Measurements from ENCODE around the gene DMPK.
A peak's percentile ranks its signal among the peaks of the same experiment; 100 is the strongest.

Gene DMPK, protein sequence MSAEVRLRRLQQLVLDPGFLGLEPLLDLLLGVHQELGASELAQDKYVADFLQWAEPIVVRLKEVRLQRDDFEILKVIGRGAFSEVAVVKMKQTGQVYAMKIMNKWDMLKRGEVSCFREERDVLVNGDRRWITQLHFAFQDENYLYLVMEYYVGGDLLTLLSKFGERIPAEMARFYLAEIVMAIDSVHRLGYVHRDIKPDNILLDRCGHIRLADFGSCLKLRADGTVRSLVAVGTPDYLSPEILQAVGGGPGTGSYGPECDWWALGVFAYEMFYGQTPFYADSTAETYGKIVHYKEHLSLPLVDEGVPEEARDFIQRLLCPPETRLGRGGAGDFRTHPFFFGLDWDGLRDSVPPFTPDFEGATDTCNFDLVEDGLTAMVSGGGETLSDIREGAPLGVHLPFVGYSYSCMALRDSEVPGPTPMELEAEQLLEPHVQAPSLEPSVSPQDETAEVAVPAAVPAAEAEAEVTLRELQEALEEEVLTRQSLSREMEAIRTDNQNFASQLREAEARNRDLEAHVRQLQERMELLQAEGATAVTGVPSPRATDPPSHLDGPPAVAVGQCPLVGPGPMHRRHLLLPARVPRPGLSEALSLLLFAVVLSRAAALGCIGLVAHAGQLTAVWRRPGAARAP

DNA sequence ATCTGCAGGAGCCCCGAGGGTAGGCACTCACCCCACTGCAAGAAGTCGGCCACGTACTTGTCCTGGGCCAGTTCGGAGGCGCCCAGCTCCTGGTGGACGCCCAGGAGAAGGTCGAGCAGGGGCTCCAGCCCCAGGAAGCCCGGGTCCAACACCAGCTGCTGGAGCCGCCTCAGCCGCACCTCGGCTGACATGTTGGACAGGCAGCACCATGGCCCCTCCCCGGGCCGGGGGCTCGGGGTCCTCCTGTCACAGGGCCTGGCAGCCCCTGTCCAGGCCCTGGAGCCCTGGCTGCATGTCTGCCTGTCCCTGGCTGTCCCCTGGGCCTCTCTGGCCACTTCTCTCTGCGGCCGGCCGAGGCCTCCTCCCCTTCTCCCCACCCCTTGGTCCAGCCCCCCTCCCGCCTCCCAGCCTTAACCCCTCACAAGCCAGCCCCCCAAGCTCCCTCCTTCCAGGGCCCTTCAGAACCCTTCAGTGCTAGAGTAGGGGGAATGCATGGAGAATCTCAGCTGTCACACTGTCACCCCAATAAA is at the start of gene DMPK:
Gene DMPK (minus strand): TSS at position 329 of the 530 bp plus-strand sequence. CDS start 138 bp downstream, at position 191.
- DNase-seq, result peak; percentile 17

DNA sequence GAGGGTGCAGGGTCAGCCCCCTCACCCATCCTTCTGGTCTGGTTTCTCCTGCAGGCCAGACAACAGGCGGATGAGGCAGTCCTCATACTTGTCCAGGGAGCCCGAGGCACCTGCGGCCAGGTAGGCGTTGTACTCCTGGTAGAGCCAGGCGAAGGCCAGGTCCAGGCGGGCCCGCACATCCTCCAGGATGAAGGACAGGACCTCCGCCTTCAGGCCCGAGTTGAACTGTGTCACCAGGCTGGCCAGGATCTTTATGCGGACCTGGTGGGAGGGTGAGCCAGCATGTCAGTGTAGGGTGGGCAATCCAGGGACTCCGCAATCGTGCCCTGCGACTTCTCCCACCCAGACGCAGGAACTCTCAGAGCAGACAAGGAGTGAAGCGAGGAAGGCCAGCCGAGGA is 46.7 kb upstream of the DMPK start:
- no peak for DNase-seq

DNA sequence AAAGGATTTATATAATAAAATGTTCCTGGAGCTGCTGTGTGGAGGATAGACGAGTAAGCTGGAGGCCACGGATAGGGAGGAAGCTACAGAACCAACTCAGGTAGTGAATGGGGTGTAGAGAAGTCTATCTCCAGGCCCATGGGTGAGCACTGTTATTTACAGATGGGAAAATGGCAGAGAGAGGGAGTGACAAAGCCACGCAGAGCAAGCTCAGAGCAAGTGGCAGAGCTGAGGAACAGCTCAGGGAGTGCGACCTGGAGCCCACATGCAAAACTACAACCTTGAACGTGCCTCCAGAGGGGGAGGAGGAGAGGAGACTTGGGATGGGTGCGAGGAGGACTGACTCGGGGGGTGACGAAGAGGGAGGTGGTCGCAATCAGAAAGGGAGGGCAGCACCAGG is 46.2 kb upstream of the DMPK start:
- no peak for DNase-seq

DNA sequence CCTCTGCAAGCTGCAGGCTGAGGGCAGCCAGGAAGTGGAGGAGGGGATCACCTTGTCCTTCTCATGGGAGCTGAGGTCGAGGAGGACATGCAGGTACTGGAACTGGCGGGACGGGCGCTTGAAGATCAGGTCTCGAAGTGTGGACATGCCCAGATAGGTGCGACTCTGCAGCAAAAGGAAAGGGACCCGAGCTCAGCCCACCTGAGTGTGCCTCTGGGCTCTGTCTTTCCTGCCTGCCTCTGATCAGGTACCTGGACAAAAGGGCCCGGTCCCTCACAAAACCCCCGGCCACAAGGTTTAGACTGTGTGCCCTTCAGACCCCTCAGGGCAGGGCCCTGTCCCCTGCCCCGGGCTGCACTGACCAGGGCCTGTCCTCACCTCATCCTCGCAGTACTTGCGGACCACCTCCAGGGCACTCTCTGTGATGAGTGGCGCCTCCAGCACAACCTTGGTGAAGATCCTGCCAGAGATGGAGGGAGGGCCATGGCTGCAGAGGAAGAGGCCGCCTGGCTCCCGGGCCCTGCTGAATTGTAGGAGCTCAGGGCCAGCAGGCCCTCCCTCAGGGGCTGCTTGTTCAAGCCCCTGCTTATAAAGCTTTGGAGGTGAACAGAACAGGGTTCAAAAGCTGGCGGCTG is 45.3 kb upstream of the DMPK start:
- no peak for DNase-seq

DNA sequence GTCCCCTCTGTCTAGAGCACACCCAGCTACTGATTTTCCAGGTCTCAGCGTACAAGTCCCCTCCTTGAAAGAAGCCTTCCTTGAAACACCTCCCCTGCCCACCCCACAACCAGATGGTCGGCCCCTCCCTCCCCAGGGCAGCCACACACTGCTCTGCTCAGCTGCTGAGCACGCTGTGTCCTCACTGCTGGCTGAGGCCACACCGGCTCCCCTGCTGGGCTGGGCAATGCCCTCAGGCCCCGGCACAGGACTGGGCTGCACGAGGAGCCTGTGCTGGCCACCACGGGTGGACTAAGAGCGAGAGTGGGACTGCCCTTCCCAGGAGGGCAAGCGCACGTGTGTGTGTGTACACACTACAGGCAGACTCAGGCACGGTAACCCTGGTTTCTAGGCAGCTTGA is 44.6 kb upstream of the DMPK start:
- no peak for DNase-seq

DNA sequence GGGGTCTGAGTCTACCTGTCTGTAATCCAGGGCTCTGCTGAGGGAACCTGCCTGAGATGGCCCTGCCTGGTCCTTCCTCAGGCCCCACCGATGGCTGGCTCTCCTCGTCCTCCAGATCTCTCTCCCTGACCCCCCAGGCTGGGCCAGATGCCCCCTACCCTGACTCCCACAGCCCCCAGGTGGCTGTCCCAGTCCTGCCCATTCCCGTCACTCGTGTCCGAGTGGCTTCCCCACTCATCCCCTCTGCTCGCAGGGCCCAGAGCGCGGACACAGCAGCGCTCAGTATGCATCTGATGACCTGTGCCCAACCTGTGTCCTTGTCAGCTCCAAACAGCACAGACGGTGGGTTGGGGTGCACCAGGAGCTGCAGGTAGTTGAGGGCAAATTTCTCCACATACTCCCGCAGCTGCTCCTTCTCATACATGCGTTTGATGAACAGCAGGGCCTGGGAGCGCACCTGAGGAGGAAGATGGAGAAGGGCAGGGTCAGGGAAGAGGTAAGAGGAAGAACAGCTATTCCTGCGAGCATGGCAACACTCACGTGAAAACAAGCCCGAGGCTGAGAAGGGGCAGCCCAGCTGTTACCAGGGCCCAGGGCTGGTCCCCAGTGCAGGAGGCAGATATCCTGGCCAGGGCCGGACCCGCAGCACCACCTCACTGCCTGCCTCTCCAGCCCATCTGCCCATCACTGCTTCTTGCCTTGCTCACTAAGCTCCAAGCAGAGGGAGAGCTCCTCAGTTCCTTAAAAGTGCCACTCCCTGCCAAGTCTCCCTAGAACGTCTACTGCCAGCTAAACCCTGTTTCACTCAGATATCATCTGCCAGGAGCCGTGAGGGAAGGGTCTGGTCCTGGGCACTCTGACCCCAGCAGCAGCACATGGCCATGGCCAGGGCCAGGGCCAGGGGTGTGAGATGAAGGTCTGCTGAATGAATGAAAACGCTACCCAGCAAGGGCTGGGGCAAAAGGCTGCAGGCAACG is 43.9 kb upstream of the DMPK start:
- DNase-seq, result no peak

DNA sequence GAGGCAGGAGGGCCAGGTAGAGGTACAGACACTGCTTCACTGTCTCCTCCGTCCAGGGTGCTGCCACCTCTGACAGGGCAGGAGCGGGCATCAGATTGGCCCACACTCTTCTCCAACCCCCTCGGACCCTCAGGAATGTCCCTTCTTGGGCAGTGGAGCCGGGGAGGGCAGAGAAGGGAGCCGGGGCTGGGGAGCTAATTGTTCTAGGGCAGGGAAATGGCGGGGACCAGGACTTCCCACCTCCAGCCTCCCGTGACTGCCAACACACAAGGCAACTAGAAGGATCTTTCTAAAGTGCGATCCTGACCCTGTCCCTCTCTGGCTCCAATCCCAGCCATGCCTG is 42.9 kb upstream of the DMPK start:
- no peak for DNase-seq

DNA sequence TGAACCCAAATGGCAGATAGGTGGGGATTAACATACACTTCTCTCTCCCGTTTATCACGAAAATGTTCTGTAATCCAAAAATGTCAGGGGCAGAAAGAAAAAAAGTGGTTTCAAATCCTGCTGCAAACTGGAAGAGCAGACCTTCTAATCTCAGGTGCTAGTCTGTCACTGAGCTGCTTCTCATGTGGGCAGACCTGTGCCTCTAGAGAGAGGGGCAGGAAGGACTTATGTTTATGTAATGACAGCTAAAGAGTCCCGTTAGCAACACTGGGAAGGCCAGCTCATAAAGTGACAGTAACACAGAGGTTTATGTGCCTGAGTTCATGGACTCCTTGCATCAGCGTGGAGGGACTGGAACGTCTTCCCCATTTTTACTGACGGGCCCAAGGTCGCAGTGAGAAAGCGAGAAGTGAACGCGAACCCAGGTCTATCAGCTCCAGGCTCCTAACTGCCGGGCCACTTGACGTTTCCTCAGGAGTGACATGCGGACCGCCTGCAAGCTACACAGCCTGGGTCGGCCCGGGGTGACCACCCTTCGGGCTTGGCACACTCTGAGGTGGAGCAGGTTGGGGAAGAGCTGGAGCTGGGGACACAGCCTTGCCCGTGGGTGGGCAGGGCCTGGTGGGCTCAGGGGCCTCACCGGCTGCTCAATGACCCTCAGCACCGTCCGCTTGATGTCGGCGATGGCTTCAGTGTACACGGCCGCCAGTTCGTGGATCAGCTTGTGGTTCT is 42.4 kb upstream of the DMPK start:
- DNase-seq, result no peak

DNA sequence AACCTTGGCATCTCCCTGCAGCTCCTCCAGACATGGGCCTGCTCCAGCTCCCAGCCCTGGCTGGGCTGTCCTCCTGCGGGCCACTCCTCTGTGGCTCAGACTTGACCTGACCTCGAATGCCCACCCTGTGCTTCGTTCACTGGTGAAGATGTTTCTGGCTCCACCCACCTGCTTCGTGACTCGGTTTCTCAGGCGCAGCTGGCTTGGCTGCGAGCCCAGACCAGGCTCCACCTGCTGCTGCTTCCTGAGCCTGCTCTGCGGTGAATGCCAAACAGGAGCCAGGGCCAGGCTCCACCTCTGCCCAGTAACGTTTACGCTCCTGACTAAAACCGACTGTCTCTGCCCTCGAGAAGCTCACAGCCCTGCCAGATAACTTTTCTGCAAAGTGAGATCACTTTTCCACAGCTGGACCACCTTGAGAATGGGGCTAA is 41.8 kb upstream of the DMPK start:
- DNase-seq, result no peak

DNA sequence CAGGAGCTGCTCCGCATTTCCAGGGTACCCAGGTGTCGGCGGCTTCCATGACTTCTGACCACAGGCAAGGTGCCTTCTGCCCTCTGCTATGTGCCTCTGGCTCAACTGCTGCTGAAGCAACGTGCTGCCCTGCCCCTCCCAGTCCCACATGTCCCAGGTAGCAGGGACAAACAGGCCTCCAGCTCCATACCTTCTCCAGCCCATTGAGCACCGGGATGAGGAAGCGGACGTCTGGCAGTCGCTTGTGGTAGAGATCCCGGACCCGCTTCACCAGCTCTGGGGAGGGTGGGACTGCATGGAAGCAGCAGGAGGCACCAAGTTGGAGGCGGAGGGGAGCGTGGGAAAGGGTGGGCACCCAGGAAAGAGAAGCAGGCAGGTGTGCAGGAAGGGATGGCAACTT is 40.9 kb upstream of the DMPK start:
- no peak for DNase-seq

DNA sequence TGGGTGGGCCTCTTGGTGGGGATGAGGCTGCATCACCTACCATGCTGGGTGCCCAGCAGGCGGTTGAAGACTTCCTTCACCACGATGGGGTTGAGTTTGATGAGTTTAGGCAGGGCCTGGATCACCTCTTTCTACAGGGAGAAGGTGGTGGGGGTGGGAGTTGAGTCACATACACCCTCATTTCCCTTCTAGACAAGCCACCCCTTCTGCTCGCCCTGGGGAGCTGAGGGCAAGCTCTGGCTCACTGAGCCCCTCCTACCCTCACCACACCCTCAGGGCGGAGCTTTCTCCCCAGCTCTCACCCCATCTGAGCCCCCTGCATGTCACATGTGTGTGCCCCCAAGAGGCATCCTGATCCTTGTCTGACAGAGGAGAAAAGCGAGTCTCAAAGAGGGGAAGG is 40.4 kb upstream of the DMPK start:
- no peak for DNase-seq

DNA sequence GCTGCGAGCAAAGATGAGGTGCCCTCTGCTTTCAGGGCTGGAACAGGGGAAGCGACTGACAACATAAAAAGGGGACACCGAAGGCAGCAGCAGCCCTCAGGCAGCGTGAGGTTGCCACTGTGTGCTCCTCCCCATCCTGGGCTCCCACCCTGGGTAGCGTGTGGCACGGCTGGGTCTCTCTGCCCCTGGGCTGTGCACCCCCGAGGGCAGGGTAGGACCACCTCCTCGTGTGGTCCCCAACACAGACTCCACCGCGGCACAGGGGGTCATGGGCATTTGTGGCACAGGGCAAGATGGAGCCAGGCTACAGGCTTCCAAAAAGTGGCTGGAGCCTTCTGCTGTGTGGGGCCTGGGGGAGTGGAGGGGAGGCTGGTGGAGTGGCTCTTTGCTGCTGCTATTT is 39.3 kb upstream of the DMPK start:
- no peak for DNase-seq

DNA sequence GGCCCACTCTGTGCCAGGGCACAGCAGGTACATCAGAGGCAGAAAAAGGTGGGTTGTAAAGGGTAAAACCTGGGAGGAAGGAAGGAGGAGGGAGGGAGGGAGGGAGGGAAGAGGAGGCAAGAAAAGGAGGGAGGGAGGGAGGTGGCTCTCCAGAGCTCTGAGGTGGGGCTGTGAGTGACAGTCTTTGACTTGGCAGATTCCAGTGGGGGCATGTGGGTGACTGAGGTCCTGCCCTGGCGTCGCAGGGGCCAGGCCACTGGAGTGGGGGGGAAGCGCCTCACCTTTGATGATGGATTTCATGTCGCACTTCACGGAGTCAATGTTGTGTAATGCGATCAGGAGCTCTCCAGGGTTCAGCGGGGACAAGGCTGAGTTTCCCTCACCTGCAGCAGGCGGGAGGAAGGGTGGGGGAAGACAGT is 38.8 kb upstream of the DMPK start:
- no peak for DNase-seq

DNA sequence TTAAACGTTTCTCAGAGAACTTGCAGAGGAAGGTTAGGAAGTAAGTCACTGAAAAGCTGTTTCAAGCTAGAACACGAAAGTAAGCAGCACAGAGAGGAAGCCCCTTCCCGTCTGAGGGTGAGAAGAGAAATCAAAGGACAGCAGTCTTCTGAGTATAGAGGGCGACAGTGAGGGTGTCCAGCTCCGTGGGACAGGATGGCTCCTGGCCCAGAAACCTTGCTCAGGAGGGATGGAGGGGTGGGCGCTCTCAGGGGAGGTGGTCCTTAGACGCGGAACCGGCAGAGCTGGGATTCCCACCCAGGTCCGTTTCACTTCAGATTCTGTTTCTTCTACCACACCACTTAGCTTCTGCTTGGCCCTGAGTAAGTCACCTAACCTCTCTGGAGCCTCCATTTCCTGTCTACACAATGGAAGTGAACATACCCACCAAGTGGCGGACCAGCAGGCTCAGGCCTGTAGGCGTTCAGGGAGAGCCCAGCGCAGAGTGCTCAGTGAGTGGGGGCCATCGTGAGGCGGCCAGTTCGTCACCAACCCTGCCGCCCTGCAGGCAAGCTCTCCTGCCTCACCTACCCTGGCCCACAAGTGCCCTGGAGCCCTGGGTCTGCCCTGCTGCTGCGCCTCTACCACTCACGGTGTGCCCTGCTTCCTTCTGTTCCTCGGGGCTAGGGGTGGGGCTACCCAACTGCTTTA is 38.3 kb upstream of the DMPK start:
- no peak for DNase-seq

DNA sequence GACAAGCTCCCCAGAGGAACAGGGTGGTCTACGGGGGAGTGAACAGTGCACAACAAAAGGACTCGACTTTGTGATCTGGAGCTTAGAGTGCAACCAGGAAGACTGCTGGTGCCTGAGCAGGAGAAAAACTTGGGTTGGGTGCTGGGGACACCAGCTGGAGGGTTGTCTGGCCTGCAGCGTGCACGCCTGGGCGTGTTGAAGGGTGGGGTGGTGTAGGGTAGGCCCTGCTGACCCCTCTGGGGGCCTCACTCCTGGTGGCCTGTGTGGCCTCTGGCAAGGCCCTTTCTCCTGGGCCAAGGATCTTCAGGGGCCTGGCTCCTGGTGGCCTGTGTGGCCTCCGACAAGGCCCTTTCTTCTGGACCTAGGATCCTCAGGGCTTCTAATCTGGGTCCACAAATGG is 37.5 kb upstream of the DMPK start:
- DNase-seq, result no peak

DNA sequence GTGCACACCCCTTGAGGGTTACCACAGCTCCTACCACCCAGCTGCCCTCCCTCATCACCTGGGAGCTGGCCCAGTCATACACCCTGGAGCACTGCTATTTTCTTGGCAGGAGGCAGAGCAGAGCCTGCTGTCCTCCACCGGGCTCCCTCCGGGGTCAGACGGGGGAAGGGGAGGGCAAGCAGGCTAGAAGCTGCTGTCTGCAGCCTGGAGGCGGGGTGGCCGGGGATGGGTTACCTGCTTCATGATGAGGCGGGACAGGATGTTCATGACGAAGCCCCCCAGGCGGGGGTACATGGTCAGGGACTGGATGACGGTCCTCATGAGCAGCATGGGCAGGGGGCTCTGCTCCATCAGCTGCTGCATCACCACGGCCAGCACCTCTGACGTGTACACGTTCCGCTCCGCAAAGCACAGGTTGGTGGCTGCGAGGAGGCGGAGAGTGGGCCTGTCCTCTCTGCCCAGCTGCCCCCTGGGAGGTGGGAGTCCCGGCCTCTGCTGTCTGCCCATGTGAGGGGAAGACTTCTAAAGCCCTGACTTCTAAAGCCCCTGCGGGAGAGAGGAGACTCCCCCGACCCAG is 35.5 kb upstream of the DMPK start:
- no peak for DNase-seq

DNA sequence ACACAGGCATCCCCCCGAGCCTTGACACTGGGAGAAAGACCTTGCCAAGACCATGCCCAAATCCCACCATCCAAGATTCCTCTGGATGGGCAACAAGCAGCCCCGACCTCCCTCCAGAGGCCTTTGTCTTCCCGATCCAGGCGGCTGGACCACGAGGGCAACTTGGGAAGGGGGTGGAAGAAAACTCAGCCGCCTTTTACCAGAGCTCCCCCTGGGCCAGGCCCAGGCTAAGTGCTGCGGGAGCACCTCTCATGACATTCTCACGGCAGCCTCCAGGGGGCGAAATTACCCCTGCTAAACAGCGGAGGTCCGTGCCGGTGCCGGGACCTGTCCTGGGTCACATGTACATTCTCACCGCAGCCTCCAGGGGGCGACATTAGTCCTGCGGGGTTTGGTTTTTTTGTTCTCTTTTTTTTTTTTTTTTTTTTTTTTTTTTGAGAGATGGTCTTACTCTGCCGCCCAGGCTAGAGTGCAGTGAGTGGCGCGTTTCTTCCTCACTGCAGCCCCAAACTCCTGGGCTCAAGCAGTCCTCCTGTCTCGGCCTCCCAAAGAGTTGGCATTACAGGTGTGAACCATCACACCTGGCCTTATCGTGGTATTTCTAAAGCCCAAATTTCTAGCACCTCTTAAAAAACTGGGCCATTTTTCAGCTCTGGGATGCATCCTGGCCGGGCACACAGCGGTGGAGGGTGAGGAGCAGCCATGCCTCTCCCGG is 34.9 kb upstream of the DMPK start:
- DNase-seq, result peak; percentile 92

DNA sequence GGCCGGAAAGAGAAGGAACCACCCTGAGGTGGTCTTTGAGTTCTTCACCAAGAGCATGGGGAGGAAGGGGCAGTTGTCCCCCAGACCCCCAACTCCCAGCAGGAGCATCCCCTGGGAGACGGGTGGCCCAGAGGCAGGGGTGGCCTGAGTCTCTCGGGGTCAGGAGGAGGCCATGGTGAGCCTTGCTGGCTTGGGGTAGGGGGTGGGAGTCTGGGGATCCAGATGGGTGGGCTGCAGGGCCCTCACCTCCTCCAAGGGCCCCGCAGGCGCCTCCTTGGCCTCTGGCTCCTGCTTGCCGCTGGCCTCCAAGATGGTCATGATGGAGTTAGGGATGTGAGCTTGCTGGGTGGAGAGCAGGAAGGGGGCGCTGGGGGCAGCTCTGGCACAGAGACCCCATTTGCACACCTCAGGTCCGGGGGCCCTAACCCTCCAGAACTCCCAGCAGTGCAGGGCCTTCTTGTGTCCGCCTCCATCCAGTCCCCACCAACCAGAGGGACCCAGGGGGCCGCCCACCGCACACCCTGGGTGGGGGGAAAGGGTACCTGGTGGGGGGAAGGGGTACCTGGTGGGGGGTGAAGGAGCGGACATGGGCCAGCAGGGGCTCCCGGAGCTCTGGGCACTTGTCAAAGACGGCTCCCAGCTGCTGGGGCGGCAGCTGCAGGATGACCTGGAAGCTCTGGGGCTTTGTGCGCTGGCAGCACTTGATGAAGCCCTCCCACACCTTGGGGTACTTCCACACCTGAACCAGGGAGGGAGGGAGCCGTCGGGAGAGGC is 34.1 kb upstream of the DMPK start:
- DNase-seq, result no peak

DNA sequence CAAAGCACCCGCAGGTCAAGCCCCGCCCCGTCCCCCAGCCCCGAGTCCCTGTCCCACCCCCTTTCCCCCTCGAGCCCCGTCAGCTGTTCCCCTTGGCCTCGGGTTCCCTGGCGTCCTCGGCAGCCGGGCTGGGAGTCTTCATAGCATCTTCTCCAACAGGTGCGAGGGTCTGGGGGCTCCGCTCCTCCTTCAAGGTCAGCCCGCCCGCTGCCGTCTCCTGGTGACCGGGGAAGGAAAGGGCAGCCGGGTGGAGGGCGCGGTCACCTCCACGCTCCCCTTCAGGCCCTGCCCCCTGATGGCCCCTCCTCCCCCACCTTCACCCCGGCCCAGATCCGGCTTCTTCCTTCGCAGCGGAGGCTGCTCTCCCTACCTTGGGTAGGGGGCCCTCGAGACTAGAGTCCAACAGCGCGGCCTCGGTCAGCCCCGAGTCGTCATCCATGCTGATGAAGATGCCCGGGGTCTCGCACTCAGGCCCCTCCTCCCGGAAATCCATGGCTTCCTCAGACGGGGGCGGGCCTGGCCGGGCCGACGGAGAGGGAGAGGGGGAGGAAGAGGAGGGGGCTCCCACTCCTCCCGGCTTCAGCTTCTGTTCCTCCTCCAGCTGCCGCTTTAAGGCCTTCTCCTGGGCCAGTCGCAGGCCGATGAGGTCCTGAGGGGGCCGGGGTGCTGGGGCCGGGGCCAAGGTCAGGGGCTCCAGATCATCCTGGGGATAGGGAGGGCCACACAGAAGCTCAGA is 33.4 kb upstream of the DMPK start:
- peak; percentile 73 for DNase-seq
